DND-41 (cell line): ENCODE data around the gene DUSP11.
"Not testable (repeated sequence)": the region's sequence is repeated elsewhere in the genome, so short reads cannot be mapped to it uniquely, and the experiment has no call there.

Experiments
- ATAC-seq: fragments of 200-7000 bp; cut with Tn5 transposase; 3 replicates; pipeline ENCODE4 v1.9.1; 2021; ENCODE audit warnings: low read depth; ENCODE audit not compliant: insufficient read depth
- DNase-seq: peaks from one replicate; pipeline ENCODE4 v3.0.0-alpha.2; 2020
- H2AFZ ChIP-seq: 2 replicates; pipeline ENCODE4 v1.6.0; 2012; ENCODE audit warnings: low read depth, low read length
- H3K27ac ChIP-seq: 2 replicates; pipeline ENCODE4 v1.5.1; 2012; ENCODE audit warnings: low read length, inconsistent platforms
- H3K27me3 ChIP-seq: fragments of 200-600 bp; sonication (generic); 2 replicates; pipeline ENCODE4 v1.6.0; 2012; ENCODE audit warnings: low read length, mild to moderate bottlenecking, inconsistent platforms; ENCODE audit not compliant: insufficient read depth, poor library complexity
- H3K36me3 ChIP-seq: 2 replicates; pipeline ENCODE4 v1.5.1; 2012; ENCODE audit warnings: low read length, inconsistent platforms; ENCODE audit not compliant: insufficient read depth
- H3K4me1 ChIP-seq: 2 replicates; pipeline ENCODE4 v1.5.1; 2012; ENCODE audit warnings: mild to moderate bottlenecking, low read length; ENCODE audit not compliant: insufficient read depth
- H3K4me2 ChIP-seq: 2 replicates; pipeline ENCODE4 v1.6.0; 2012; ENCODE audit warnings: mild to moderate bottlenecking, moderate library complexity, low read length, inconsistent platforms; ENCODE audit not compliant: insufficient read depth
- H3K4me3 ChIP-seq, 2 experiments: fragments of 200-600 bp in 1 of 2; shearing (Covaris generic) in 1 of 2; 2 replicates each; pipeline ENCODE4 v1.5.1; 2012 to 2016; ENCODE audit warnings: inconsistent platforms in 2 of 2, low read length in 2 of 2, mild to moderate bottlenecking in 2 of 2, low read depth in 1 of 2, moderate library complexity in 1 of 2
- H3K79me2 ChIP-seq: 2 replicates; pipeline ENCODE4 v1.6.0; 2012; ENCODE audit warnings: low read length, inconsistent platforms; ENCODE audit not compliant: insufficient read depth
- H3K9ac ChIP-seq: 2 replicates; pipeline ENCODE4 v1.6.0; 2012; ENCODE audit warnings: low read depth, mild to moderate bottlenecking, inconsistent platforms, low read length, moderate library complexity
- H3K9me3 ChIP-seq: 2 replicates; pipeline ENCODE4 v1.5.1; 2012; ENCODE audit warnings: low read length, moderate library complexity, mild to moderate bottlenecking, inconsistent platforms; ENCODE audit not compliant: insufficient read depth, severe bottlenecking
- H4K20me1 ChIP-seq: 2 replicates; pipeline ENCODE4 v1.6.0; 2012; ENCODE audit warnings: low read length; ENCODE audit not compliant: insufficient read depth
- CTCF ChIP-seq: IDR thresholded peaks from 2 replicates; pipeline ENCODE4 v1.5.1; 2012; ENCODE audit warnings: borderline replicate concordance, low read length, moderate library complexity, mild to moderate bottlenecking; ENCODE audit not compliant: poor library complexity, severe bottlenecking; ENCODE audit errors: extremely low read depth
- EZH2 ChIP-seq: IDR thresholded peaks from 3 replicates; pipeline ENCODE4 v1.6.1; 2012; ENCODE audit warnings: borderline replicate concordance, low read depth, mild to moderate bottlenecking, moderate library complexity, low read length, inconsistent platforms; ENCODE audit not compliant: severe bottlenecking

The DUSP11 gene

DNA sequence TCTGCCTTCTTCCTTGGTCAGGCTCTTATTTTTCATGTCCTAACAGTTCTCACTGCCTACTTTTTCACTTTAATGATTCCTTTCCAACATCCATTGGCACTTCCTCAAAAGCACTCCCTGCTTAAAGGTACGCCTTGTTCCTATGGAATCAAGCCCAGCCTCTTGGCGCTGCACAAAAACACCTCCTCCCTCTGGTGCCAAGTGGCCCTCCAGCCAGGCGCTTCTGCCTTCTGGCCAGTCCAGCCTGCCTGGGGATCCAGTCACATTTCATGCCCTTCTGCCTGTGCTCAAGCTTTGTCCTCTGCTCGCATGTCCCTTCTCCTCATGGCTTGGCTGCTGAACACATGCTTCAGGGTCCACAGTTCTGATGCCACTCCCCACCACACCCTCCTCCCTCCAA is 49.1 kb downstream of the DUSP11 start:
- DNase-seq = no peak
- Histone ChIP-seq H3K4me3 (no peak overlapping the region), H2AFZ (no peak overlapping the region), H3K4me2 (no peak overlapping the region), H3K9me3 (no peaks in the 10 kb centered on the region), H4K20me1 (no peaks in the 10 kb centered on the region), H3K27ac (no peak overlapping the region), H3K36me3 (peaks cover 58% of the 10 kb centered on the region), H3K4me1 (peaks cover 6% of the 10 kb centered on the region; the same call in 1 of the 2 replicates), H3K79me2 (peaks cover 19% of the 10 kb centered on the region), H3K9ac (no peak overlapping the region), H3K27me3 (no peaks in the 10 kb centered on the region)
- ATAC-seq = no peak
- TF ChIP-seq CTCF (no peak), EZH2 (no peak)

GRCh38 chr2:73728711-73729110 is 51.2 kb downstream of the DUSP11 start:
- Histone ChIP-seq H3K36me3 (peaks cover 50% of the 10 kb centered on the region), H3K27ac (no peak overlapping the region), H2AFZ (no peak overlapping the region), H3K9ac (no peak overlapping the region), H4K20me1 (no peaks in the 10 kb centered on the region), H3K27me3 (no peaks in the 10 kb centered on the region), H3K4me2 (no peak overlapping the region), H3K4me1 (no peaks in the 10 kb centered on the region), H3K9me3 (no peaks in the 10 kb centered on the region), H3K4me3 (no peak overlapping the region), H3K79me2 (peaks cover 3% of the 10 kb centered on the region; the same call in 1 of the 2 replicates)
- ATAC-seq = peak; percentile 47; the same call in 2 of the 3 replicates
- TF ChIP-seq EZH2 (no peak), CTCF (no peak)
- no peak for DNase-seq

DNA sequence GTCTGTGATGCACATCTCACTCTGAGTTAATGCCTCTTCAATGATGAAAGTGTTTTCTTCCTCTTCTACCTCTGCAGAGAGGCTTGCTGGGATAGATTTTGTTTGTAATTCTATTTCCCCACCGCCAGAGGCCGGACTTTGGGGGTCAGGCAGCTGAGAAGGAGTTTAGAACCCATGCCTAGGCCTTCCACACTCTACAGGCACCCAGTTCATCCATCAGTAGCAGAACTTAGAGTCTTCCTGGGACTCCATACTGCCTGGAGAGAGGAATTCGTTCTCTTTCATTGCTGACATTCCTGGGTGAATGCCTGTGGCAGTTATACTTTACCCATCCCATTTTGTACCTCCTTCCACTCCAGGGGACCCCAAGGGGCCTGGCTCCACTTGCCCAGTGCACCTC is 51.9 kb downstream of the DUSP11 start:
- DNase-seq (no peak), ATAC-seq (peak; percentile 22; the same call in 1 of the 3 replicates)
- H3K9ac ChIP-seq = no peak overlapping the region
- H3K4me3 ChIP-seq = no peak overlapping the region
- H3K27me3 ChIP-seq = no peaks in the 10 kb centered on the region
- no peak overlapping the region for H3K4me2 ChIP-seq
- no peak for TF ChIP-seq CTCF
- no peak for TF ChIP-seq EZH2
- no peaks in the 10 kb centered on the region for H4K20me1 ChIP-seq
- no peaks in the 10 kb centered on the region for H3K9me3 ChIP-seq
- H3K27ac ChIP-seq = no peak overlapping the region
- H3K4me1 ChIP-seq = no peaks in the 10 kb centered on the region
- no peaks in the 10 kb centered on the region for H3K79me2 ChIP-seq
- H2AFZ ChIP-seq = no peak overlapping the region
- peaks cover 44% of the 10 kb centered on the region for H3K36me3 ChIP-seq

GRCh38 chr2:73726657-73727056 is 53.2 kb downstream of the DUSP11 start:
- H3K27me3 ChIP-seq, H3K4me2 ChIP-seq, H3K4me3 ChIP-seq, H3K4me1 ChIP-seq, H2AFZ ChIP-seq, DNase-seq, H4K20me1 ChIP-seq, H3K79me2 ChIP-seq, H3K9me3 ChIP-seq, H3K9ac ChIP-seq, H3K27ac ChIP-seq, ATAC-seq: not testable (repeated sequence)
- peaks cover 30% of the 10 kb centered on the region for H3K36me3 ChIP-seq
